ENCODE data around the gene ECI2. TPM values are rescaled to one million over a fixed set of nuclear protein-coding genes. Genes with fewer than 3 reads are reported as not detected.

ECI2 gene
- total and polyA plus RNA-seq, 2 of the 13 experiments (the other 11 are each of a cell fraction or from before 2014, with no cell fraction given) = 78.5 to 228 TPM

DNA sequence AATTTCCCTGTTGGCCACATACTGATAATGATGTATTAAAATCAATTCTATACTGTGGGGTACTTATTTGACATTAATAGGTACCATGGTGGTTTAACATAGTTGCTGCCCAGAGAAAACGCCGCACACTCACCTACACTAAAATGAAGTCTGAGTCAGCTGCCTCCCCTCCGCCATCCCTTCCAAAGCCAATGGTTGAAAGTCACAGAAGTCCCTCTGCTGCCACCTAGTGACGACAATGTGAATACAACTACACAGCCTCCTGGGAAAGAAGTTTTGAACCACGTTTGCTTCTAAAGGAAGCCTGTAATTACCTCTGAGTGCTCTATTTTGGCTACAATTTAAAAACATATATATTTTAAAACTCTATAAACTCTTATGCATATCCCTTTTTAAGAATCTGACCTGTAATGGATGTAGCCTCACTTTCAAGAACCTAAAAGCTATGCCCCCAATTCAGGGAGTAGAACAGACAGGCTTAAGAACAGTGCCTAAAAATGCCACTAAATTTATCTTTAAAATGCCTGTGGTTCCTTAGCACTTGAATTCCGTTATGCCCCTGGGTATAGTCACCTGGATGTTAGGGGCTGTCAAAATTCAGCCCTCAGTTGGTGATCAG is 20.6 kb upstream of the ECI2 start (continued):
- TF ChIP-seq, protein P1, sequence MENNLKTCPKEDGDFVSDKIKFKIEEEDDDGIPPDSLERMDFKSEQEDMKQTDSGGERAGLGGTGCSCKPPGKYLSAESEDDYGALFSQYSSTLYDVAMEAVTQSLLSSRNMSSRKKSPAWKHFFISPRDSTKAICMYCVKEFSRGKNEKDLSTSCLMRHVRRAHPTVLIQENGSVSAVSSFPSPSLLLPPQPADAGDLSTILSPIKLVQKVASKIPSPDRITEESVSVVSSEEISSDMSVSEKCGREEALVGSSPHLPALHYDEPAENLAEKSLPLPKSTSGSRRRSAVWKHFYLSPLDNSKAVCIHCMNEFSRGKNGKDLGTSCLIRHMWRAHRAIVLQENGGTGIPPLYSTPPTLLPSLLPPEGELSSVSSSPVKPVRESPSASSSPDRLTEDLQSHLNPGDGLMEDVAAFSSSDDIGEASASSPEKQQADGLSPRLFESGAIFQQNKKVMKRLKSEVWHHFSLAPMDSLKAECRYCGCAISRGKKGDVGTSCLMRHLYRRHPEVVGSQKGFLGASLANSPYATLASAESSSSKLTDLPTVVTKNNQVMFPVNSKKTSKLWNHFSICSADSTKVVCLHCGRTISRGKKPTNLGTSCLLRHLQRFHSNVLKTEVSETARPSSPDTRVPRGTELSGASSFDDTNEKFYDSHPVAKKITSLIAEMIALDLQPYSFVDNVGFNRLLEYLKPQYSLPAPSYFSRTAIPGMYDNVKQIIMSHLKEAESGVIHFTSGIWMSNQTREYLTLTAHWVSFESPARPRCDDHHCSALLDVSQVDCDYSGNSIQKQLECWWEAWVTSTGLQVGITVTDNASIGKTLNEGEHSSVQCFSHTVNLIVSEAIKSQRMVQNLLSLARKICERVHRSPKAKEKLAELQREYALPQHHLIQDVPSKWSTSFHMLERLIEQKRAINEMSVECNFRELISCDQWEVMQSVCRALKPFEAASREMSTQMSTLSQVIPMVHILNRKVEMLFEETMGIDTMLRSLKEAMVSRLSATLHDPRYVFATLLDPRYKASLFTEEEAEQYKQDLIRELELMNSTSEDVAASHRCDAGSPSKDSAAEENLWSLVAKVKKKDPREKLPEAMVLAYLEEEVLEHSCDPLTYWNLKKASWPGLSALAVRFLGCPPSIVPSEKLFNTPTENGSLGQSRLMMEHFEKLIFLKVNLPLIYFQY (CRISPR knock-in tag; IDR thresholded peaks at IDR 0.05; ENCODE audit: borderline replicate concordance) = no peak
- TF ChIP-seq HOXA7 (CRISPR knock-in tag; IDR thresholded peaks at IDR 0.05) = no peak
- TF ChIP-seq THYN1 (CRISPR knock-in tag; IDR thresholded peaks at IDR 0.05; ENCODE audit: borderline replicate concordance, low read depth) = no peak
- TF ChIP-seq, protein P2, sequence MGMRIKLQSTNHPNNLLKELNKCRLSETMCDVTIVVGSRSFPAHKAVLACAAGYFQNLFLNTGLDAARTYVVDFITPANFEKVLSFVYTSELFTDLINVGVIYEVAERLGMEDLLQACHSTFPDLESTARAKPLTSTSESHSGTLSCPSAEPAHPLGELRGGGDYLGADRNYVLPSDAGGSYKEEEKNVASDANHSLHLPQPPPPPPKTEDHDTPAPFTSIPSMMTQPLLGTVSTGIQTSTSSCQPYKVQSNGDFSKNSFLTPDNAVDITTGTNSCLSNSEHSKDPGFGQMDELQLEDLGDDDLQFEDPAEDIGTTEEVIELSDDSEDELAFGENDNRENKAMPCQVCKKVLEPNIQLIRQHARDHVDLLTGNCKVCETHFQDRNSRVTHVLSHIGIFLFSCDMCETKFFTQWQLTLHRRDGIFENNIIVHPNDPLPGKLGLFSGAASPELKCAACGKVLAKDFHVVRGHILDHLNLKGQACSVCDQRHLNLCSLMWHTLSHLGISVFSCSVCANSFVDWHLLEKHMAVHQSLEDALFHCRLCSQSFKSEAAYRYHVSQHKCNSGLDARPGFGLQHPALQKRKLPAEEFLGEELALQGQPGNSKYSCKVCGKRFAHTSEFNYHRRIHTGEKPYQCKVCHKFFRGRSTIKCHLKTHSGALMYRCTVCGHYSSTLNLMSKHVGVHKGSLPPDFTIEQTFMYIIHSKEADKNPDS (CRISPR knock-in tag; IDR thresholded peaks at IDR 0.05) = no peak
- no peak for TF ChIP-seq HDAC2 (CRISPR knock-in tag; IDR thresholded peaks at IDR 0.05)
- no peak for TF ChIP-seq ZKSCAN1 (IDR thresholded peaks at IDR 0.05; ENCODE audit: low read length)
- no peak for TF ChIP-seq DR1 (CRISPR knock-in tag; IDR thresholded peaks at IDR 0.05)
- TF ChIP-seq, protein P3, sequence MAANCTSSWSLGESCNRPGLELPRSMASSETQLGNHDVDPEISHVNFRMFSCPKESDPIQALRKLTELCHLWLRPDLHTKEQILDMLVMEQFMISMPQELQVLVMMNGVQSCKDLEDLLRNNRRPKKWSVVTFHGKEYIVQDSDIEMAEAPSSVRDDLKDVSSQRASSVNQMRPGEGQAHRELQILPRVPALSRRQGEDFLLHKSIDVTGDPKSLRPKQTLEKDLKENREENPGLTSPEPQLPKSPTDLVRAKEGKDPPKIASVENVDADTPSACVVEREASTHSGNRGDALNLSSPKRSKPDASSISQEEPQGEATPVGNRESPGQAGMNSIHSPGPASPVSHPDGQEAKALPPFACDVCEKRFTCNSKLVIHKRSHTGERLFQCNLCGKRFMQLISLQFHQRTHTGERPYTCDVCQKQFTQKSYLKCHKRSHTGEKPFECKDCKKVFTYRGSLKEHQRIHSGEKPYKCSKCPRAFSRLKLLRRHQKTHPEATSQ (CRISPR knock-in tag; IDR thresholded peaks at IDR 0.05; ENCODE audit: borderline replicate concordance) = no peak
- no peak for TF ChIP-seq NFIB (CRISPR knock-in tag; IDR thresholded peaks at IDR 0.05; ENCODE audit: borderline replicate concordance)
- TF ChIP-seq, protein P4, sequence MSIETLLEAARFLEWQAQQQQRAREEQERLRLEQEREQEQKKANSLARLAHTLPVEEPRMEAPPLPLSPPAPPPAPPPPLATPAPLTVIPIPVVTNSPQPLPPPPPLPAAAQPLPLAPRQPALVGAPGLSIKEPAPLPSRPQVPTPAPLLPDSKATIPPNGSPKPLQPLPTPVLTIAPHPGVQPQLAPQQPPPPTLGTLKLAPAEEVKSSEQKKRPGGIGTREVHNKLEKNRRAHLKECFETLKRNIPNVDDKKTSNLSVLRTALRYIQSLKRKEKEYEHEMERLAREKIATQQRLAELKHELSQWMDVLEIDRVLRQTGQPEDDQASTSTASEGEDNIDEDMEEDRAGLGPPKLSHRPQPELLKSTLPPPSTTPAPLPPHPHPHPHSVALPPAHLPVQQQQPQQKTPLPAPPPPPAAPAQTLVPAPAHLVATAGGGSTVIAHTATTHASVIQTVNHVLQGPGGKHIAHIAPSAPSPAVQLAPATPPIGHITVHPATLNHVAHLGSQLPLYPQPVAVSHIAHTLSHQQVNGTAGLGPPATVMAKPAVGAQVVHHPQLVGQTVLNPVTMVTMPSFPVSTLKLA (IDR thresholded peaks at IDR 0.05) = no peak
- TF ChIP-seq, protein P5, sequence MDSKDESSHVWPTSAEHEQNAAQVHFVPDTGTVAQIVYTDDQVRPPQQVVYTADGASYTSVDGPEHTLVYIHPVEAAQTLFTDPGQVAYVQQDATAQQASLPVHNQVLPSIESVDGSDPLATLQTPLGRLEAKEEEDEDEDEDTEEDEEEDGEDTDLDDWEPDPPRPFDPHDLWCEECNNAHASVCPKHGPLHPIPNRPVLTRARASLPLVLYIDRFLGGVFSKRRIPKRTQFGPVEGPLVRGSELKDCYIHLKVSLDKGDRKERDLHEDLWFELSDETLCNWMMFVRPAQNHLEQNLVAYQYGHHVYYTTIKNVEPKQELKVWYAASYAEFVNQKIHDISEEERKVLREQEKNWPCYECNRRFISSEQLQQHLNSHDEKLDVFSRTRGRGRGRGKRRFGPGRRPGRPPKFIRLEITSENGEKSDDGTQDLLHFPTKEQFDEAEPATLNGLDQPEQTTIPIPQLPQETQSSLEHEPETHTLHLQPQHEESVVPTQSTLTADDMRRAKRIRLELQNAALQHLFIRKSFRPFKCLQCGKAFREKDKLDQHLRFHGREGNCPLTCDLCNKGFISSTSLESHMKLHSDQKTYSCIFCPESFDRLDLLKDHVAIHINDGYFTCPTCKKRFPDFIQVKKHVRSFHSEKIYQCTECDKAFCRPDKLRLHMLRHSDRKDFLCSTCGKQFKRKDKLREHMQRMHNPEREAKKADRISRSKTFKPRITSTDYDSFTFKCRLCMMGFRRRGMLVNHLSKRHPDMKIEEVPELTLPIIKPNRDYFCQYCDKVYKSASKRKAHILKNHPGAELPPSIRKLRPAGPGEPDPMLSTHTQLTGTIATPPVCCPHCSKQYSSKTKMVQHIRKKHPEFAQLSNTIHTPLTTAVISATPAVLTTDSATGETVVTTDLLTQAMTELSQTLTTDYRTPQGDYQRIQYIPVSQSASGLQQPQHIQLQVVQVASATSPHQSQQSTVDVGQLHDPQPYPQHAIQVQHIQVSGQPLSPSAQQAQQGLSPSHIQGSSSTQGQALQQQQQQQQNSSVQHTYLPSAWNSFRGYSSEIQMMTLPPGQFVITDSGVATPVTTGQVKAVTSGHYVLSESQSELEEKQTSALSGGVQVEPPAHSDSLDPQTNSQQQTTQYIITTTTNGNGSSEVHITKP (CRISPR knock-in tag; IDR thresholded peaks at IDR 0.05; ENCODE audit: low read depth) = no peak
- TF ChIP-seq SRSF4 (IDR thresholded peaks at IDR 0.05; ENCODE audit: low read depth, low read length, poor library complexity, severe bottlenecking) = no peak
- TF ChIP-seq, protein P6, sequence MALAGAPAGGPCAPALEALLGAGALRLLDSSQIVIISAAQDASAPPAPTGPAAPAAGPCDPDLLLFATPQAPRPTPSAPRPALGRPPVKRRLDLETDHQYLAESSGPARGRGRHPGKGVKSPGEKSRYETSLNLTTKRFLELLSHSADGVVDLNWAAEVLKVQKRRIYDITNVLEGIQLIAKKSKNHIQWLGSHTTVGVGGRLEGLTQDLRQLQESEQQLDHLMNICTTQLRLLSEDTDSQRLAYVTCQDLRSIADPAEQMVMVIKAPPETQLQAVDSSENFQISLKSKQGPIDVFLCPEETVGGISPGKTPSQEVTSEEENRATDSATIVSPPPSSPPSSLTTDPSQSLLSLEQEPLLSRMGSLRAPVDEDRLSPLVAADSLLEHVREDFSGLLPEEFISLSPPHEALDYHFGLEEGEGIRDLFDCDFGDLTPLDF (CRISPR knock-in tag; IDR thresholded peaks at IDR 0.05) = no peak
- no peak for TF ChIP-seq SYNCRIP (IDR thresholded peaks at IDR 0.05; ENCODE audit: insufficient read depth, low read depth, low read length)

All from HepG2 (cell line).